Prostate gland (tissue), 2 donors: Measurements from ENCODE around the gene NUFIP2. TPM values are rescaled to one million over a fixed set of nuclear protein-coding genes. Genes with fewer than 3 reads are reported as not detected.

Source experiments
- DNase-seq: peaks from one replicate; pipeline ENCODE4 v3.0.0-alpha.2; 2019; ENCODE audit warnings: low spot score
- H3K27ac ChIP-seq, 2 donors: fragments of 200-600 bp; sonication (generic); 2 replicates each; pipeline ENCODE4 v1.5.1; 2017 to 2019
- H3K27me3 ChIP-seq: fragments of 200-600 bp; sonication (generic); replicated peaks from 2 replicates; pipeline ENCODE4 v1.5.1; 2019; ENCODE audit not compliant: insufficient read depth
- H3K36me3 ChIP-seq, 2 donors: fragments of 200-600 bp; sonication (generic); 1 replicate in 1 of 2; 2 replicates in 1 of 2; pipeline versions ENCODE4 v1.5.1 to v1.8.1; 2017 to 2019
- H3K4me1 ChIP-seq: fragments of 200-600 bp; sonication (generic); replicated peaks from 2 replicates; pipeline ENCODE4 v1.5.1; 2019
- H3K4me3 ChIP-seq, 2 donors: fragments of 200-600 bp; sonication (generic); 2 replicates each; pipeline ENCODE4 v1.5.1; 2017 to 2019
- H3K9me3 ChIP-seq: fragments of 200-600 bp; sonication (generic); 2 replicates; pipeline ENCODE4 v1.5.1; 2017
- POLR2A ChIP-seq: fragments of 450-650 bp; IDR thresholded peaks from one replicate; pipeline ENCODE4 v1.6.1; 2016; ENCODE audit warnings: antibody characterized with exemption, mild to moderate bottlenecking
- POLR2AphosphoS5 ChIP-seq: sonication (generic); formaldehyde crosslinking; IDR thresholded peaks from one replicate; pipeline ENCODE4 v1.6.1; 2017; ENCODE audit warnings: antibody characterized with exemption
- WGBS: methylation state at CpG from one replicate; pipeline ENCODE4 v1.1.5; 2018; 5-methylcytosine and 5-hydroxymethylcytosine counted together
- intact Hi-C: fragments of 100-400 bp; cut with DNase I; formaldehyde crosslinking; loops from one replicate; pipeline ENCODE4 v1.14.2; 2022
- total RNA-seq, 2 donors: library from RNA; depleted of rRNA; stranded (reverse); fragments of >200 nt; gene quantifications; one replicate each; pipeline ENCODE4 v1.1.0, GENCODE V29; 2016
- TF ChIP-seq, protein P1 (sequence below), 4 experiments: fragments of 200-600 bp in 2 of 4; fragments of 450-650 bp in 2 of 4; sonication (generic) in 2 of 4; IDR thresholded peaks; 1 replicate in 3 of 4; 2 replicates in 1 of 4; pipeline ENCODE4 v1.5.1; 2016 to 2019; ENCODE audit warnings: antibody characterized with exemption in 4 of 4, mild to moderate bottlenecking in 2 of 4, moderate library complexity in 2 of 4

Gene NUFIP2
- total RNA-seq, 2 donors from 2014 or later, result 21.1 to 30.6 TPM

DNA sequence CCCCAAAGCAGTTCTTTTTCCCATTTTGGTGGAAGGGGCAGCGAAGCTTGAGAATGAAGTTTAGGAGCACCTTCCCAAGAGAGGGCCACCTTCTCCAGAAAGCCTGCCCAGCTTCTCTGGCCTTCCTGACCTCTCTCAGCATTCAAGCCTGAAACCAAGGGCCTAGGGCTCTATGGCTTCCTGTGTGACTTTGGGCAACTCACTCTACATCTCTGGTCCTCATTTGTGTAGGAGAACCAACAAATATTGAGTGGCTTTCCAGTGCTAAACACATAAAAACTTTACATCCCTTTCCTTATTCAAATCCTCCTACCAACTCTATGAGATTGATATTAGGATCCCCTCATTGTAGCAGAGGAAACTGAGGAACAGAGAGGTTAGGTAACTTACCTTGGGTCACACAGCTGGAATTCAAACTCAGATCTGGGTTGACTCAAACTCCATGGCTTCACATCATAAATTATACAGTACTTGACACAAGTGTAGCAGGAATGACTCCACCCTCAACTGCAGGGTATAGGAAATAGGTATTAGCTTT lies 81.8 kb downstream of the NUFIP2 start:
- TF ChIP-seq, protein P1, sequence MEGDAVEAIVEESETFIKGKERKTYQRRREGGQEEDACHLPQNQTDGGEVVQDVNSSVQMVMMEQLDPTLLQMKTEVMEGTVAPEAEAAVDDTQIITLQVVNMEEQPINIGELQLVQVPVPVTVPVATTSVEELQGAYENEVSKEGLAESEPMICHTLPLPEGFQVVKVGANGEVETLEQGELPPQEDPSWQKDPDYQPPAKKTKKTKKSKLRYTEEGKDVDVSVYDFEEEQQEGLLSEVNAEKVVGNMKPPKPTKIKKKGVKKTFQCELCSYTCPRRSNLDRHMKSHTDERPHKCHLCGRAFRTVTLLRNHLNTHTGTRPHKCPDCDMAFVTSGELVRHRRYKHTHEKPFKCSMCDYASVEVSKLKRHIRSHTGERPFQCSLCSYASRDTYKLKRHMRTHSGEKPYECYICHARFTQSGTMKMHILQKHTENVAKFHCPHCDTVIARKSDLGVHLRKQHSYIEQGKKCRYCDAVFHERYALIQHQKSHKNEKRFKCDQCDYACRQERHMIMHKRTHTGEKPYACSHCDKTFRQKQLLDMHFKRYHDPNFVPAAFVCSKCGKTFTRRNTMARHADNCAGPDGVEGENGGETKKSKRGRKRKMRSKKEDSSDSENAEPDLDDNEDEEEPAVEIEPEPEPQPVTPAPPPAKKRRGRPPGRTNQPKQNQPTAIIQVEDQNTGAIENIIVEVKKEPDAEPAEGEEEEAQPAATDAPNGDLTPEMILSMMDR (IDR thresholded peaks at IDR 0.05), result no peak
- TF ChIP-seq POLR2A (no peak), POLR2AphosphoS5 (no peak)
- Histone ChIP-seq H3K36me3 (no peaks in the 10 kb centered on the region), H3K4me1 (no peaks in the 10 kb centered on the region), H3K27me3 (no peaks in the 10 kb centered on the region), H3K27ac (no peak overlapping the region), H3K9me3 (no peaks in the 10 kb centered on the region), H3K4me3 (no peak overlapping the region)
- intact Hi-C loops, result no loop called here
- WGBS, result 100% methylated on average over 1 of the region's 1 CpG
- no peak for DNase-seq

DNA sequence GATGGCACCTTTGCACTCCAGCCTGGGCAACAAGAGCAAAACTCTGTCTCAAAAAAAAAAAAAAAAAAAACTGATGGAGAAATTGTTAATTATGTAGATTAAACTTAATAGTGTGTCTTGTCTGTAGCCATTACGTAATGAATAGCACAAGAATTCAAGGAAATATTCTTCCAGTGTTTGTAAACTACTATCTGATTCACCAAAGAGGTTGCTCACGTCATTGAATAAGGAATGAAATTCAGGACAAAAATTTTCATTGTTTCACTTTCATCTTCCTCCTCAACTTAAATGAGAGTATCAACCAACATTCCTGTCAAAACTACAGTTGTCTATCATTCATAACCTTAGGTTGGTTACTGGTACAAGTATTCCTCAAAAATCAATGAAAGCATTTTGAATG lies 83.1 kb downstream of the NUFIP2 start:
- no peaks in the 10 kb centered on the region for H3K27me3 ChIP-seq
- H3K27ac ChIP-seq, result no peak overlapping the region
- no peaks in the 10 kb centered on the region for H3K9me3 ChIP-seq
- no peak for DNase-seq
- TF ChIP-seq POLR2A (no peak), POLR2AphosphoS5 (no peak)
- intact Hi-C loops, result no loop called here
- H3K4me3 ChIP-seq, result no peak overlapping the region
- H3K4me1 ChIP-seq, result no peaks in the 10 kb centered on the region
- no peaks in the 10 kb centered on the region for H3K36me3 ChIP-seq
- 80% methylated on average over 2 of the region's 2 CpGs for WGBS

DNA sequence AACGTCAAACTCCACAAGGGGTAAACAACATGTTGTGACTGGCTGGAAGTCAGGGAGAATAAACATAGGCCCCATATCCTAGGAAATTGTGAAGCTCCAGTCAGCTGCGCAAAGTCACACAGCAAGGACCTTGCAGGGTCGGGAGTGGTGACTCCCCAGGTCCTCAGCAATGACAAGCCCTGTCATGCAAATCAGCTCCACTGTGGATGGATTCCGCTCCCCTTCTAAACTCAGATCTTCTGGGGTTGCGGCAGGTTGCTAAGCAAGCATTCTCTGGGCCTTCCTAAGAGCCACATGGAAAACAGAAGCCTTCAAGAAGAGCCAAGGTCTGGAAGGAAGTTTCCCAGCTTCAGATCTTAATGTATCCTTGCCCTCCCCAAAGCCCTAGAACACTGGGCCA lies 84.9 kb downstream of the NUFIP2 start:
- H3K27me3 ChIP-seq, result no peaks in the 10 kb centered on the region
- no peak overlapping the region for H3K4me3 ChIP-seq
- no peaks in the 10 kb centered on the region for H3K9me3 ChIP-seq
- no peaks in the 10 kb centered on the region for H3K4me1 ChIP-seq
- H3K27ac ChIP-seq, result no peak overlapping the region
- TF ChIP-seq POLR2A (no peak), POLR2AphosphoS5 (no peak)
- TF ChIP-seq, protein P1 (IDR thresholded peaks at IDR 0.05), result no peak
- H3K36me3 ChIP-seq, result no peaks in the 10 kb centered on the region
- WGBS, result 83% methylated on average over 5 of the region's 5 CpGs
- DNase-seq, result no peak
- intact Hi-C loops, result no loop called here

DNA sequence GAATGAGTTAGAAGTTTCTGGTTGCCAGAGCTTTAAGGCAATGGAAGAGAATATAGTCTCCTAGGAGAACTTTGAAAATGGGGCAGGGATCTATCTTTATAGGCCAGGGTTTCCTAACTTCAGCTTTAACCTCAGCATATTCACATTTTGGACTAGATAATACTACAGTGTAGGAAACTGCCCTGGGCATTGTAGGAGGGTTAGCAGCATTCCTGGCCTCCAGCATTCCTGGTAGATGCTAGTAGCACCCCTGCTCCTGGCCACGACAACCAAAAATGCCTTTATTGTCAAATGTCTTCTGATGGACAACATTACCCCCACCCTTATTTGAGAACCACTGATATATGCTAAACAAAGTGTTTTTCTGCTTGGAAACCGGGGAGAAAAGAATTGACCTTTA lies 86.0 kb downstream of the NUFIP2 start:
- 89% methylated on average over 2 of the region's 2 CpGs for WGBS
- Histone ChIP-seq H3K9me3 (no peaks in the 10 kb centered on the region), H3K27ac (no peak overlapping the region), H3K36me3 (no peaks in the 10 kb centered on the region), H3K4me3 (no peak overlapping the region), H3K27me3 (no peaks in the 10 kb centered on the region), H3K4me1 (no peaks in the 10 kb centered on the region)
- intact Hi-C loops, result no loop called here
- DNase-seq, result no peak
- TF ChIP-seq POLR2A (no peak), POLR2AphosphoS5 (no peak)
- TF ChIP-seq, protein P1 (IDR thresholded peaks at IDR 0.05), result no peak

Other genes starting within 250 kb of the NUFIP2 start
- 10 to 100 TPM; 34.6 to 80.5 TPM for gene MYO18A, start 113.8 kb downstream of the NUFIP2 start, total RNA-seq
- not detected for gene CRYBA1, start 47.3 kb downstream of the NUFIP2 start, total RNA-seq
- gene TAOK1, start 96.2 kb upstream of the NUFIP2 start, total RNA-seq, result 10 to 100 TPM; 27.4 to 80.5 TPM